Esophagus squamous epithelium (tissue), 4 donors: ENCODE data around the gene CACNA1D.

Experiments used
- CTCF ChIP-seq, 6 experiments: fragments of 450-650 bp in 4 of 6; fragments of 200-600 bp in 2 of 6; sonication (generic) in 2 of 6; IDR thresholded peaks; one replicate each; pipeline ENCODE4 v1.5.1; 2016 to 2019; ENCODE audit warnings: antibody characterized with exemption in 6 of 6, mild to moderate bottlenecking in 4 of 6, moderate library complexity in 4 of 6
- POLR2A ChIP-seq, 4 donors: fragments of 450-650 bp; IDR thresholded peaks; one replicate each; pipeline ENCODE4 v1.6.1; 2017; ENCODE audit warnings: antibody characterized with exemption in 4 of 4, mild to moderate bottlenecking in 4 of 4, moderate library complexity in 3 of 4

DNA sequence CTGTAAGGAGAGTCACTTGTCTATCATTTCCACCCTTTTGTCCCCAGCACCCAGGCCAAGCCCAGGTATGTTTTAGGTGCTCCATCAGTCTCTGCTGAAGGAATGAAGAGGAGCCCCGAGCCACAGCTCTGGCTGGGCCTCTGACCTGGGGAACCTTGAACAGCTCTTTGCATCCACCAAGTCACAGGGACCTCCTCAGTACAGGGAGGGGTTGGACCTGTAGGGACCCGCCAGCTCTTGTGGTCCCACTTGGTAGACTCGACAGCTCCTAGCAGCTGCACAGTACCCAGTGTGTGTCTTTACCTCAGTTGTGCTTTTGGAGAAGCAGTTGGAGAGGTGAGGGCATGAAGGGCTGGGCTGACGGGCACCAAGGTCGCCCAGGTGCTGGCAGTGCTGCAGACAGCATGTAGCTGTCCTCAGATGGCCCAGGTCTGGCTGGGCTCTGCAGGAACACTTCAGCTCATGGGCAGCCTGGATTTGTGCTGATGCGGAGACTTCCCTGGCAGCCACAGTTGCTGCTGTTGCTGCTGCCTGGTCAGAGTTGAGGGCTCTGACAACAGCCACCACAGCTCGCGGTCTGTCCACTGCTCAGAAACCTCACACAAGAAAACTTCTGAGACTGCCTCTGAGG, 123.6 kb downstream of the CACNA1D start:
- TF ChIP-seq POLR2A (IDR thresholded peaks at IDR 0.05) (no peak), CTCF (IDR thresholded peaks at IDR 0.05) (no peak)
